CD1c-positive myeloid dendritic cell (primary cell): ENCODE measurements around the gene GLRA1.
"Not testable (repeated sequence)": the region's sequence is repeated elsewhere in the genome, so short reads cannot be mapped to it uniquely, and the experiment has no call there.

Experiments
- DNase-seq: peaks from one replicate; pipeline ENCODE4 v3.0.0-alpha.2; 2016; ENCODE audit errors: extremely low spot score

Gene GLRA1

GRCh38 chr5:151885138-151885908 lies 39.3 kb downstream of the GLRA1 start:
- DNase-seq, result no peak

- DNase-seq, result no peak
Measured at GRCh38 chr5:151881621-151882225, 42.9 kb downstream of the GLRA1 start.

- DNase-seq, result no peak
Measured at GRCh38 chr5:151880324-151880723, 44.3 kb downstream of the GLRA1 start.

GRCh38 chr5:151873701-151874100 lies 51.0 kb downstream of the GLRA1 start:
- DNase-seq, result no peak

GRCh38 chr5:151872701-151873100 lies 52.0 kb downstream of the GLRA1 start:
- DNase-seq, result no peak

GRCh38 chr5:151870820-151871219 lies 53.8 kb downstream of the GLRA1 start:
- DNase-seq, result no peak

- DNase-seq, result no peak
Measured at GRCh38 chr5:151870271-151870670, 54.4 kb downstream of the GLRA1 start.

- DNase-seq, result no peak
Measured at GRCh38 chr5:151869843-151870242, 54.8 kb downstream of the GLRA1 start.

- no peak for DNase-seq
Measured at GRCh38 chr5:151868451-151868850, 56.2 kb downstream of the GLRA1 start.

GRCh38 chr5:151864061-151864748 lies 60.4 kb downstream of the GLRA1 start:
- no peak for DNase-seq

GRCh38 chr5:151863566-151863965 lies 61.1 kb downstream of the GLRA1 start:
- DNase-seq, result no peak

- DNase-seq, result no peak
Measured at GRCh38 chr5:151862811-151863472, 61.7 kb downstream of the GLRA1 start.

GRCh38 chr5:151860867-151861266 lies 63.8 kb downstream of the GLRA1 start:
- not testable (repeated sequence) for DNase-seq

- DNase-seq, result no peak
Measured at GRCh38 chr5:151856861-151857260, 67.8 kb downstream of the GLRA1 start.

- no peak for DNase-seq
Measured at GRCh38 chr5:151855701-151856100, 69.0 kb downstream of the GLRA1 start.

GRCh38 chr5:151847871-151848270 lies 76.8 kb downstream of the GLRA1 start:
- DNase-seq, result no peak

GRCh38 chr5:151846765-151847164 lies 77.9 kb downstream of the GLRA1 start:
- DNase-seq, result no peak

GRCh38 chr5:151832843-151833242 lies 91.8 kb downstream of the GLRA1 start:
- DNase-seq, result not testable (repeated sequence)

GRCh38 chr5:151829370-151829769 lies 95.3 kb downstream of the GLRA1 start:
- DNase-seq, result no peak

GRCh38 chr5:151825445-151825844 lies 99.2 kb downstream of the GLRA1 start:
- DNase-seq, result peak; percentile 59

- DNase-seq, result no peak
Measured at GRCh38 chr5:151822141-151822540, 102.5 kb downstream of the GLRA1 start.

GRCh38 chr5:151820903-151821302 lies 103.7 kb downstream of the GLRA1 start:
- DNase-seq, result no peak
